K562 (cell line): ENCODE measurements around the gene PRKG1. TPM values are rescaled to one million over a fixed set of nuclear protein-coding genes. Genes with fewer than 3 reads are reported as not detected.

Experiments used
- ATAC-seq: fragments of 200-7000 bp; cut with Tn5 transposase; 3 replicates; pipeline ENCODE4 v1.9.1; 2020; ENCODE audit warnings: moderate library complexity
- BruUV-seq: library from RNA; stranded (reverse); fragments of 400-500 nt; replicated peaks from 2 replicates; lab custom pipeline; 2021; lab: Mats Ljungman, UMichigan
- CTCF ChIA-PET: fragments of 300-600 bp; formaldehyde crosslinking; extraction: SDS; loops from one replicate; lab custom pipeline; 2021; ENCODE audit warnings: low intra/inter-chr PET ratio; lab: Yijun Ruan, JAX
- POLR2A ChIA-PET: fragments of 300-600, 350-650 bp; sonication (Branson Sonifier 250); formaldehyde crosslinking; extraction: SDS; loops from one replicate; lab custom pipeline; 2021; ENCODE audit warnings: antibody characterized with exemption, inconsistent platforms; lab: Yijun Ruan, JAX
- DNase-seq, 4 experiments: peaks; one replicate each; pipeline versions ENCODE4 v3.0.0 to v3.0.0-alpha.2; 2011 to 2018; ENCODE audit warnings: low spot score in 3 of 4, mixed read lengths in 3 of 4; ENCODE audit errors: extremely low read depth in 1 of 4
- FAIRE-seq: peaks from 2 replicates; lab custom pipeline; 2011; peaks lifted over from hg19 to GRCh38; lab: Jason Lieb, UNC
- H2AFZ ChIP-seq: 2 replicates; pipeline ENCODE4 v1.6.0; 2011; ENCODE audit warnings: low read depth, low read length, control low read depth, inconsistent platforms
- H3K27ac ChIP-seq: fragments of 200-600 bp; 3 replicates; pipeline ENCODE4 v1.8.0; 2011; ENCODE audit warnings: low read depth, mild to moderate bottlenecking, control low read depth, inconsistent platforms, low read length, moderate library complexity, mixed read lengths; ENCODE audit errors: extremely low read depth
- H3K27me3 ChIP-seq, 2 experiments: fragments of 300-600 bp in 1 of 2; 2 replicates in 1 of 2; 3 replicates in 1 of 2; pipeline versions ENCODE4 v1.6.0 to v1.8.0; 2011; ENCODE audit warnings: inconsistent platforms in 2 of 2, low read length in 2 of 2, mild to moderate bottlenecking in 1 of 2, mixed read lengths in 1 of 2, moderate library complexity in 1 of 2; ENCODE audit not compliant: control insufficient read depth in 2 of 2, insufficient read depth in 2 of 2
- H3K36me3 ChIP-seq: fragments of 300-600 bp; 3 replicates; pipeline ENCODE4 v1.8.0; 2011; ENCODE audit warnings: mild to moderate bottlenecking, low read length, inconsistent platforms; ENCODE audit not compliant: control insufficient read depth, insufficient read depth
- H3K4me1 ChIP-seq, 2 experiments: fragments of 200-600 bp in 1 of 2; replicated peaks in 1 of 2; 2 replicates in 1 of 2; 3 replicates in 1 of 2; pipeline versions ENCODE4 v1.5.1 to v1.8.0; 2011; ENCODE audit warnings: inconsistent platforms in 2 of 2, low read length in 2 of 2, mild to moderate bottlenecking in 1 of 2, mixed read lengths in 1 of 2, moderate library complexity in 1 of 2; ENCODE audit not compliant: control insufficient read depth in 2 of 2, insufficient read depth in 2 of 2
- H3K4me2 ChIP-seq: 2 replicates; pipeline ENCODE4 v1.6.1; 2011; ENCODE audit warnings: low read length, control low read depth, inconsistent platforms, mixed read lengths; ENCODE audit not compliant: insufficient read depth
- H3K4me3 ChIP-seq: fragments of 200-600 bp; sonication (generic), shearing (Covaris generic); 2 replicates; pipeline ENCODE4 v1.5.1; 2016; ENCODE audit warnings: control low read depth, inconsistent platforms
- H3K79me2 ChIP-seq: fragments of 200-600 bp; 3 replicates; pipeline ENCODE4 v1.8.0; 2011; ENCODE audit warnings: low read length, inconsistent platforms; ENCODE audit not compliant: control insufficient read depth, insufficient read depth
- H3K9ac ChIP-seq, 2 experiments: 2 replicates each; pipeline versions ENCODE4 v1.6.0 to v1.6.1; 2011; ENCODE audit warnings: low read depth in 2 of 2, low read length in 2 of 2, control low read depth in 1 of 2, inconsistent platforms in 1 of 2, mild to moderate bottlenecking in 1 of 2, mixed read lengths in 1 of 2; ENCODE audit not compliant: insufficient read depth in 1 of 2
- H3K9me1 ChIP-seq: one replicate; pipeline ENCODE4 v1.6.0; 2011; ENCODE audit warnings: inconsistent platforms, mild to moderate bottlenecking, low read length, moderate library complexity; ENCODE audit not compliant: control insufficient read depth, insufficient read depth
- H3K9me3 ChIP-seq: replicated peaks from 2 replicates; pipeline ENCODE4 v1.5.1; 2011; ENCODE audit warnings: low read depth, low read length, inconsistent platforms; ENCODE audit not compliant: control insufficient read depth, insufficient read depth
- H4K20me1 ChIP-seq: replicated peaks from 2 replicates; pipeline ENCODE4 v1.6.1; 2011; ENCODE audit warnings: low read length, inconsistent platforms, mixed read lengths; ENCODE audit not compliant: control insufficient read depth, insufficient read depth
- HMGN3 ChIP-seq: IDR thresholded peaks from 2 replicates; pipeline ENCODE4 v1.6.1; 2011; ENCODE audit warnings: borderline replicate concordance, low read depth, mild to moderate bottlenecking, mixed read lengths, low read length; ENCODE audit not compliant: insufficient read length; ENCODE audit errors: extremely low read depth
- IRF9 ChIP-seq: fragments of 450-650 bp; IDR thresholded peaks from 2 replicates; pipeline ENCODE4 v1.6.1; 2016; ENCODE audit warnings: missing biosample characterization, missing genetic modification characterization
- PHF20 ChIP-seq: fragments of 450-650 bp; IDR thresholded peaks from 2 replicates; pipeline ENCODE4 v1.6.1; 2018; ENCODE audit not compliant: partially characterized antibody
- RBM14 ChIP-seq: fragments of 200-400 bp; formaldehyde crosslinking; IDR thresholded peaks from 2 replicates; pipeline ENCODE4 v1.6.1; 2018; ENCODE audit warnings: low read depth, mild to moderate bottlenecking, low read length, moderate library complexity, borderline replicate concordance; ENCODE audit not compliant: insufficient read depth
- RBM25 ChIP-seq: fragments of 200-400 bp; formaldehyde crosslinking; IDR thresholded peaks from 2 replicates; pipeline ENCODE4 v1.6.1; 2018; ENCODE audit warnings: low read length, low read depth, moderate library complexity; ENCODE audit not compliant: severe bottlenecking
- THAP12 ChIP-seq: fragments of 250-450 bp; sonication (Bioruptor Pico); IDR thresholded peaks from 2 replicates; pipeline ENCODE4 v1.9.0; 2021; ENCODE audit warnings: mild to moderate bottlenecking, inconsistent platforms
- ZNF184 ChIP-seq: sonication (generic); formaldehyde crosslinking; IDR thresholded peaks from 2 replicates; pipeline ENCODE4 v1.5.0; 2020; ENCODE audit warnings: missing genetic modification reagents
- ZNF384 ChIP-seq: IDR thresholded peaks from 2 replicates; pipeline ENCODE4 v1.6.1; 2012; ENCODE audit warnings: low read depth, low read length, improper control_type of control experiment
- ZNF407 ChIP-seq: fragments of 450-650 bp; IDR thresholded peaks from 2 replicates; pipeline ENCODE4 v1.6.1; 2016; ENCODE audit warnings: low read depth
- WGBS: fragments of 100-300 bp; shearing (Covaris generic); methylation state at CpG from one replicate; pipeline ENCODE4 v1.1.6; 2016; ENCODE audit warnings: low coverage, mixed read lengths; ENCODE audit not compliant: insufficient coverage; ENCODE audit errors: missing lambda C conversion rate; 5-methylcytosine and 5-hydroxymethylcytosine counted together
- in situ Hi-C: fragments of 300-500 bp; cut with MboI; formaldehyde crosslinking; loops from 4 replicates; pipeline ENCODE4 v1.15.0; 2018; ENCODE audit warnings: inconsistent platforms, mixed read lengths
- intact Hi-C: fragments of 100-400 bp; cut with micrococcal nuclease; formaldehyde crosslinking; loops from 2 replicates; pipeline ENCODE4 v1.14.2; 2022
- polyA plus RNA-seq, 8 experiments: library from polyadenylated mRNA; depleted of rRNA in 4 of 8; stranded (reverse) in 5 of 8; unstranded in 3 of 8; fragments of >200 nt; fragmentation: Nextera tagmentation in 2 of 8; fragmentation: Illumina TruSeq in 1 of 8; extraction: Ambion mirVana in 2 of 8; extraction: Trizol in 1 of 8; gene quantifications; 2 replicates each; pipeline versions ENCODE4 v1.2.1 to v1.2.3, GENCODE V29; 2011 to 2014; ENCODE audit warnings: inconsistent platforms in 1 of 8, missing spikeins in 1 of 8
- total RNA-seq, 7 experiments: library from RNA; depleted of rRNA in 6 of 7; stranded (reverse); fragments of >200 nt in 6 of 7; fragmentation: Illumina TruSeq in 2 of 7; extraction: Trizol in 2 of 7; gene quantifications; 2 replicates each; pipeline versions ENCODE4 v1.2.1 to v1.2.3, GENCODE V29; 2011 to 2021; ENCODE audit warnings: low replicate concordance in 1 of 7

The PRKG1 gene
- total and polyA plus RNA-seq, 9 of the 15 experiments (the other 6 are each of a cell fraction or from before 2014, with no cell fraction given), result 0.22 TPM; not detected in 8

DNA sequence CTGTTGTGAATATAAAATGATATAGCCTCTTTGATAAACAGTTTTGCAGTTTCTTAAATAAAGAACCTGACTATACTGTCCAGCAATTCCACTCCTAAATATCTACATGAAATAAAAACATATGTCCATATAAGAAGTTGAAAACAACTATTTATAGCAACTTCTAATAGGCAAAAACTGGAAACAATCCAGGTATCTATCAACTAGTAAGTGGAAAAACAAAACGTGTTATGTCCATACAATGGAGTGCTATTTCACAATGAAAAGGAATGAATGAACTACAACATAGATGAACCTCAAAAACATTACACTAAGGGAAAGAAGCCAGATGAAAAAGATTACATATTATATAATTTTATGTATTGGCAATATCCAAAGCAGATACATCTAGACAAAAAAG lies 356.2 kb downstream of the PRKG1 start:
- intact Hi-C loops, result no loop called here
- Histone ChIP-seq H3K4me2 (no peak overlapping the region), H3K79me2 (no peaks in the 10 kb centered on the region), H3K4me1 (no peaks in the 10 kb centered on the region), H3K36me3 (no peaks in the 10 kb centered on the region), H3K27ac (no peak overlapping the region), H3K9ac (no peak overlapping the region), H4K20me1 (no peaks in the 10 kb centered on the region), H3K9me1 (no peaks in the 10 kb centered on the region), H3K27me3 (no peaks in the 10 kb centered on the region), H3K9me3 (peaks cover 2% of the 10 kb centered on the region; the same call in 1 of the 2 replicates), H2AFZ (no peak overlapping the region), H3K4me3 (no peak overlapping the region)
- CTCF ChIA-PET, result no interaction called here
- POLR2A ChIA-PET, result no interaction called here
- no peak for ATAC-seq
- in situ Hi-C loops, result no loop called here
- WGBS, result 0% methylated on average over 1 of the region's 1 CpG
- no TSS peak for BruUV-seq
- no peak for FAIRE-seq
- DNase-seq, result no peak
- TF ChIP-seq IRF9, result no peak
- no peak for TF ChIP-seq RBM14
- TF ChIP-seq ZNF184, result no peak
- TF ChIP-seq HMGN3, result no peak
- TF ChIP-seq RBM25, result no peak
- TF ChIP-seq PHF20, result no peak
- no peak for TF ChIP-seq ZNF384
- no peak for TF ChIP-seq THAP12
- TF ChIP-seq ZNF407, result no peak
